Hematopoietic multipotent progenitor cell treated with erythropoietin and hydrocortisone succinate and interleukin-3 and kit ligand, for 4 days (in vitro differentiated cells): ENCODE data around the gene ATP6V1E1.
"Not testable (repeated sequence)": the region's sequence is repeated elsewhere in the genome, so short reads cannot be mapped to it uniquely, and the experiment has no call there.

Experiments used
- DNase-seq: peaks from one replicate; pipeline ENCODE4 v3.0.0-alpha.2; 2015

ATP6V1E1 gene

GRCh38 chr22:17628406-17629172 is at the start of gene ATP6V1E1:
Gene ATP6V1E1, minus strand, starts transcription at chr22:17628749. Its CDS starts 114 bp downstream, at chr22:17628635.
- DNase-seq = peak; percentile 99

GRCh38 chr22:17675584-17675983 is 47.0 kb upstream of the ATP6V1E1 start:
- peak; percentile 52 for DNase-seq

- no peak for DNase-seq
Observed at GRCh38 chr22:17674152-17674551, 45.6 kb upstream of the ATP6V1E1 start.

GRCh38 chr22:17672417-17672991 is 44.0 kb upstream of the ATP6V1E1 start:
- peak; percentile 22 for DNase-seq

- DNase-seq = not testable (repeated sequence)
Observed at GRCh38 chr22:17671521-17672092, 43.1 kb upstream of the ATP6V1E1 start.

GRCh38 chr22:17665854-17666253 is 37.3 kb upstream of the ATP6V1E1 start:
- peak; percentile 29 for DNase-seq

GRCh38 chr22:17665248-17665647 is 36.7 kb upstream of the ATP6V1E1 start:
- no peak for DNase-seq

GRCh38 chr22:17664414-17665055 is 36.0 kb upstream of the ATP6V1E1 start:
- no peak for DNase-seq

GRCh38 chr22:17656870-17657395 is 28.4 kb upstream of the ATP6V1E1 start:
- DNase-seq = no peak

GRCh38 chr22:17655289-17655688 is 26.7 kb upstream of the ATP6V1E1 start:
- DNase-seq = peak; percentile 73

GRCh38 chr22:17648569-17648968 is 20.0 kb upstream of the ATP6V1E1 start:
- DNase-seq = no peak

GRCh38 chr22:17647991-17648390 is 19.4 kb upstream of the ATP6V1E1 start:
- peak; percentile 56 for DNase-seq

GRCh38 chr22:17647452-17647851 is 18.9 kb upstream of the ATP6V1E1 start:
- no peak for DNase-seq

GRCh38 chr22:17642357-17642756 is 13.8 kb upstream of the ATP6V1E1 start:
- not testable (repeated sequence) for DNase-seq

GRCh38 chr22:17641269-17641668 is 12.7 kb upstream of the ATP6V1E1 start:
- DNase-seq = no peak

- DNase-seq = peak; percentile 72
Observed at GRCh38 chr22:17639247-17639741, 10.7 kb upstream of the ATP6V1E1 start.

- peak; percentile 98 for DNase-seq
Observed at GRCh38 chr22:17638432-17639246, 10.1 kb upstream of the ATP6V1E1 start, which contains the start of gene BCL2L13. Gene BCL2L13, plus strand, starts transcription at chr22:17638757. Its CDS starts 16,955 bp downstream, at chr22:17655712.

- no peak for DNase-seq
Observed at GRCh38 chr22:17638182-17638431, 9.6 kb upstream of the ATP6V1E1 start.

- no peak for DNase-seq
Observed at GRCh38 chr22:17637490-17638181, 9.1 kb upstream of the ATP6V1E1 start.

GRCh38 chr22:17636850-17637249 is 8.3 kb upstream of the ATP6V1E1 start:
- not testable (repeated sequence) for DNase-seq

- DNase-seq = no peak
Observed at GRCh38 chr22:17634696-17635095, 6.1 kb upstream of the ATP6V1E1 start.

GRCh38 chr22:17633998-17634323 is 5.4 kb upstream of the ATP6V1E1 start:
- DNase-seq = no peak
